MM.1S (cell line): ENCODE data around the gene CACNA1I.

Source experiments
- DNase-seq: peaks from one replicate; pipeline ENCODE4 v3.0.0-alpha.2; 2015
- H2AFZ ChIP-seq: fragments of 300-600 bp; sonication (generic); 2 replicates; pipeline ENCODE4 v1.6.0; 2016; ENCODE audit warnings: antibody characterized with exemption, low read length
- H3F3A ChIP-seq: fragments of 300-600 bp; sonication (generic); 2 replicates; pipeline ENCODE4 v1.6.1; 2016; ENCODE audit warnings: mild to moderate bottlenecking, antibody characterized with exemption, low read length, moderate library complexity, mixed read lengths; ENCODE audit not compliant: insufficient read depth
- H3K27ac ChIP-seq: fragments of 300-600 bp; sonication (generic); 2 replicates; pipeline ENCODE4 v1.5.1; 2016; ENCODE audit warnings: mild to moderate bottlenecking, low read length
- H3K27me3 ChIP-seq: fragments of 300-600 bp; sonication (generic); replicated peaks from 2 replicates; pipeline ENCODE4 v1.6.0; 2016; ENCODE audit warnings: low read length; ENCODE audit not compliant: insufficient read depth
- H3K36me3 ChIP-seq: fragments of 300-600 bp; sonication (generic); replicated peaks from 2 replicates; pipeline ENCODE4 v1.6.1; 2016; ENCODE audit warnings: mild to moderate bottlenecking, low read length, mixed read lengths; ENCODE audit not compliant: insufficient read depth
- H3K4me1 ChIP-seq: fragments of 300-600 bp; sonication (generic); 2 replicates; pipeline ENCODE4 v1.6.1; 2016; ENCODE audit warnings: low read length, mixed read lengths
- H3K4me2 ChIP-seq: fragments of 300-600 bp; sonication (generic); 2 replicates; pipeline ENCODE4 v1.6.0; 2016; ENCODE audit warnings: low read depth, low read length
- H3K4me3 ChIP-seq: fragments of 300-600 bp; sonication (generic); 2 replicates; pipeline ENCODE4 v1.5.1; 2016; ENCODE audit warnings: low read length, mixed read lengths
- H3K79me2 ChIP-seq: fragments of 300-600 bp; sonication (generic); 2 replicates; pipeline ENCODE4 v1.6.1; 2016; ENCODE audit warnings: mixed run types, low read length, mixed read lengths
- H3K9ac ChIP-seq: fragments of 300-600 bp; sonication (generic); 2 replicates; pipeline ENCODE4 v1.6.1; 2016; ENCODE audit warnings: low read length, mixed read lengths
- H3K9me2 ChIP-seq: fragments of 300-600 bp; sonication (generic); replicated peaks from 2 replicates; pipeline ENCODE4 v1.6.1; 2016; ENCODE audit warnings: mild to moderate bottlenecking, low read length, mixed read lengths; ENCODE audit not compliant: insufficient read depth
- H3K9me3 ChIP-seq: fragments of 300-600 bp; sonication (generic); replicated peaks from 2 replicates; pipeline ENCODE4 v1.6.1; 2016; ENCODE audit warnings: mild to moderate bottlenecking, low read length, mixed read lengths; ENCODE audit not compliant: insufficient read depth
- H4K20me1 ChIP-seq: fragments of 300-600 bp; sonication (generic); 2 replicates; pipeline ENCODE4 v1.6.1; 2016; ENCODE audit warnings: mild to moderate bottlenecking, low read length, moderate library complexity, mixed read lengths; ENCODE audit not compliant: insufficient read depth
- EZH2 ChIP-seq: fragments of 300-600 bp; sonication (generic); optimal IDR thresholded peaks from 2 replicates; pipeline ENCODE3; 2017; ENCODE audit warnings: low read depth, mild to moderate bottlenecking, antibody characterized with exemption, low read length, mixed read lengths
- EZH2phosphoT487 ChIP-seq: fragments of 300-600 bp; sonication (generic); IDR thresholded peaks from 2 replicates; pipeline ENCODE4 v1.6.1; 2018; ENCODE audit warnings: antibody characterized with exemption, low read length
- TF ChIP-seq, protein P1 (sequence below): fragments of 300-600 bp; sonication (generic); IDR thresholded peaks from 2 replicates; pipeline ENCODE4 v1.5.1; 2016; ENCODE audit warnings: antibody characterized with exemption, low read length, mixed read lengths

CACNA1I gene

DNA sequence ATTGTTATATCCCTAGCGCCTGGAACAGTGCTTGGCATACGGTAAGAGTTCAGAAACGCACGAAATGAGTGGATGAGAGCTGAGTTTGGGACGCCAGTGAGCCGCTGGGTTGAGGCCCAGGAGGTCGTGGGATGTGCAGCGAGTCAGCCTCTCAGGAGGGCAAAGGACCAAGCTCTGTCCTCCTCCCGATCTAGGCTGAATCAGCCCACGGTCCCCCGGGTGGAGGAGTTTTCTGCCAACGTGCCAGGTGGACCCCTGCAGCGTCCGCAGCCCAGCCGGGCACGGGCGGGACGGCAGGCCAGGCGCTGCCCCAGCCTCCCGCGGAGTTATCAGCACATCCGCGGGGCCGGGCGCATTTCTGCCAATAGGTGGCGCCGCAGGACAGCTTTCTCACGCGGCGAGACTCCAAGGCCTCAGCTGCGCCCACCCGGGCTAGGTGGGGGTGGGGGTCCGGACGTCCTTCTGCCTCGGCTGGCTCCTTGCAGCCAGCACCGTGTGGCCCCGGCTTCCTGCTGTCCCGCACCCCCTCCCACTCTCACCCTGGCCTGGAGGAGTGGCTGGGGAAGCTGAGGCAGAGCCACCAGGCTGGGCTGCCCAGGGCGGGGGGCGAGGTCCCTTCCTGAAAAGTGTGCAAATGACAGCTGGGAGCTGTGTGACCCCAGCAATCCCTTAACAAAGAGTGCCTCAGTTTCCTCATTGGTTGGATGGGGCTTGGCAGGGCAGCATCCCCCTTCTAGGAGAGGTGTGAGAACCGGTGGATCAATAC lies 35.8 kb upstream of the CACNA1I start:
- Histone ChIP-seq H3K27ac (no peak overlapping the region), H3K4me1 (peaks cover 18% of the 10 kb centered on the region)

DNA sequence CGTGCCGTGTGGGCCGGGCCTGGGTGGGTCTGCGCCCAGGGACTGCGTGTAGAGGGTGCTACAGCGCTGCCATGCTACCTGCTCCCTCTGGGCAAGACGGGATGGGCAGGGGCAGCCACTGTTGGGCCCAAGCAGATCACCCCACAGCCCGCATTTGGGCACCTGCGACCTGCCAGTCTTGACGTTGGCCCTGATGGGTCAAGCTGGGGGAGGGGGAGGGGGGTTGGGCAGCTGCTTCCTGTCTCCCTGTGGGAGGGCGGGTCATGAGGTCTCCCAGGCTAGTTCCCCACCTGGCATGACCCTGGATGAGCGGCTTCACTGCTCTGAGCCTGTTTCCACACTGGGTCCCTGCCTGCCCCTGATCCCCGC lies 35.2 kb upstream of the CACNA1I start:
- Histone ChIP-seq H3K9ac (no peak overlapping the region), H2AFZ (peak overlapping the region; percentile 83; the same call in 1 of the 2 replicates), H3K27ac (no peak overlapping the region), H3K4me3 (no peak overlapping the region), H4K20me1 (no peaks in the 10 kb centered on the region), H3K9me2 (no peaks in the 10 kb centered on the region), H3F3A (peaks cover 10% of the 10 kb centered on the region; the same call in 1 of the 2 replicates), H3K4me2 (no peak overlapping the region), H3K4me1 (peaks cover 13% of the 10 kb centered on the region), H3K36me3 (no peaks in the 10 kb centered on the region), H3K9me3 (no peaks in the 10 kb centered on the region), H3K79me2 (peaks cover 23% of the 10 kb centered on the region), H3K27me3 (no peaks in the 10 kb centered on the region)
- DNase-seq = no peak
- no peak for TF ChIP-seq EZH2phosphoT487
- TF ChIP-seq EZH2 = no peak
- TF ChIP-seq, protein P1, sequence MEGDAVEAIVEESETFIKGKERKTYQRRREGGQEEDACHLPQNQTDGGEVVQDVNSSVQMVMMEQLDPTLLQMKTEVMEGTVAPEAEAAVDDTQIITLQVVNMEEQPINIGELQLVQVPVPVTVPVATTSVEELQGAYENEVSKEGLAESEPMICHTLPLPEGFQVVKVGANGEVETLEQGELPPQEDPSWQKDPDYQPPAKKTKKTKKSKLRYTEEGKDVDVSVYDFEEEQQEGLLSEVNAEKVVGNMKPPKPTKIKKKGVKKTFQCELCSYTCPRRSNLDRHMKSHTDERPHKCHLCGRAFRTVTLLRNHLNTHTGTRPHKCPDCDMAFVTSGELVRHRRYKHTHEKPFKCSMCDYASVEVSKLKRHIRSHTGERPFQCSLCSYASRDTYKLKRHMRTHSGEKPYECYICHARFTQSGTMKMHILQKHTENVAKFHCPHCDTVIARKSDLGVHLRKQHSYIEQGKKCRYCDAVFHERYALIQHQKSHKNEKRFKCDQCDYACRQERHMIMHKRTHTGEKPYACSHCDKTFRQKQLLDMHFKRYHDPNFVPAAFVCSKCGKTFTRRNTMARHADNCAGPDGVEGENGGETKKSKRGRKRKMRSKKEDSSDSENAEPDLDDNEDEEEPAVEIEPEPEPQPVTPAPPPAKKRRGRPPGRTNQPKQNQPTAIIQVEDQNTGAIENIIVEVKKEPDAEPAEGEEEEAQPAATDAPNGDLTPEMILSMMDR = no peak

More for the DNA sequence above, 35.8 kb upstream of the CACNA1I start:
- H3F3A ChIP-seq = peaks cover 14% of the 10 kb centered on the region
- no peaks in the 10 kb centered on the region for H3K27me3 ChIP-seq
- peak overlapping the region; percentile 21; the same call in 1 of the 2 replicates for H3K4me3 ChIP-seq
- peaks cover 28% of the 10 kb centered on the region for H3K79me2 ChIP-seq
- peak overlapping the region; percentile 83 for H2AFZ ChIP-seq
- no peaks in the 10 kb centered on the region for H4K20me1 ChIP-seq
- H3K4me2 ChIP-seq = peak overlapping the region; percentile 63; the same call in 1 of the 2 replicates
- H3K36me3 ChIP-seq = no peaks in the 10 kb centered on the region
- H3K9ac ChIP-seq = no peak overlapping the region
- no peaks in the 10 kb centered on the region for H3K9me2 ChIP-seq
- peak; percentile 78 for DNase-seq
- H3K9me3 ChIP-seq = no peaks in the 10 kb centered on the region
- no peak for TF ChIP-seq EZH2
- TF ChIP-seq EZH2phosphoT487 = no peak
- TF ChIP-seq, protein P1 = peak; percentile 92

DNA sequence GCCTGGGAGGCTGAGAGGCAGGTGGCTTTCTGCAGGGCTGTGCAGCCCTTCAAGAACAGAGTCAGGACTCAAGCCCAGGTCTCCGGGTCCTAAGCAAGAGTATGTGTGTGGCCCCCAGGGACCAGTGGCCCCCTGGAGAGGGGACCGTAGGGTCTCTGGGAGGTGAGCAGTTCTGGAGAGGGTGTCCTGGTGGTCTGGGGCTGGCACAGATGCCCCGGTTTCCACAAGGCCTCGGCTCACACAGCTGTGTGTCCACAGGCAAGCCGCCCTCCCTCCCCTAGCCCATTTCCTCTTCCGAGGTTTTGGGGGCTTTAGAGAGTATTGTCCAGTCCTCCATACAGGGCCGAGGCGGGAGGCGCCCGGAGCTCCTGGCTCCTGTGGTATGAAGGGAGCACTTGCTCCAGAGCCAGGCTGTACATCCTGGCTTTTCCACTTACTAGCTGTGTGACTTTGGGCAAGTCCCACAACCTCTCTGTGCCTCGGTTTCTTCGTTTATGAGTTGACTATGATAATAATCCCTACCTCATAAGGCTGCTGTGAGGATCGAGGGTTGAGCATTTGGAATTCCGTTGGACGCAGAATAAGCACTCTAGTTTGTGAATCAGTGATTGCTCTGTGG lies 34.6 kb upstream of the CACNA1I start:
- no peaks in the 10 kb centered on the region for H4K20me1 ChIP-seq
- H3K27me3 ChIP-seq = no peaks in the 10 kb centered on the region
- H3K79me2 ChIP-seq = peaks cover 17% of the 10 kb centered on the region
- no peak for TF ChIP-seq EZH2
- TF ChIP-seq, protein P1 = no peak
- TF ChIP-seq EZH2phosphoT487 = no peak
- H3K9me2 ChIP-seq = no peaks in the 10 kb centered on the region
- no peaks in the 10 kb centered on the region for H3K36me3 ChIP-seq
- H2AFZ ChIP-seq = no peak overlapping the region
- no peaks in the 10 kb centered on the region for H3K9me3 ChIP-seq
- H3K27ac ChIP-seq = no peak overlapping the region
- no peak overlapping the region for H3K9ac ChIP-seq
- H3F3A ChIP-seq = peaks cover 8% of the 10 kb centered on the region; the same call in 1 of the 2 replicates
- H3K4me3 ChIP-seq = no peak overlapping the region
- H3K4me1 ChIP-seq = peaks cover 8% of the 10 kb centered on the region
- H3K4me2 ChIP-seq = no peak overlapping the region
- DNase-seq = no peak
